ENCODE measurements around the gene NCKAP5. TPM values are rescaled to one million over a fixed set of nuclear protein-coding genes. Genes with fewer than 3 reads are reported as not detected.

Gene NCKAP5
- polyA plus RNA-seq, 1 experiment = 16.6 TPM

DNA sequence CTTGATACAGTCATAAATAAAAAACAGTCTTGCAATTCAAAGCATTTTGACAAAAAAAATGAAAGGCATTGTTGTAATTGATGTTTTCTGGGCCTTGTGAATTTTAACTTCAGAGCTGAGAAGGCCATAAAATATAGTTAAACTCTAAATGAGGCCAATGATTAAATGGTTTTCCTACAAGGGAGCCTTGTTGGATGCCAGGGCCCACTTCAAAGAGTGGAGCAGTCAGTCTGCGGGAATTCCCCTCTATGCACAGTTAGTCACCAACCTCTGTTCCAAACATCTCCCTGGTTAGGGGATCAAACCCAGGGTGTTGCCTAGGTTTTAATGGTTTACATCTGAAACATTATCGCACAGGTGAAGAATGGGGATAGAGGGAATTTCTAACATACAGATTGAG, 143.4 kb downstream of the NCKAP5 start:
- ChIA-PET CTCF (no interaction called here), POLR2A (no interaction called here)
- H3K27me3 ChIP-seq (ENCODE audit: control insufficient read depth, insufficient read depth, low read length) = no peaks in the 10 kb centered on the region
- DNase-seq (ENCODE audit: low read depth, low spot score) = no peak
- TF ChIP-seq, protein P1, sequence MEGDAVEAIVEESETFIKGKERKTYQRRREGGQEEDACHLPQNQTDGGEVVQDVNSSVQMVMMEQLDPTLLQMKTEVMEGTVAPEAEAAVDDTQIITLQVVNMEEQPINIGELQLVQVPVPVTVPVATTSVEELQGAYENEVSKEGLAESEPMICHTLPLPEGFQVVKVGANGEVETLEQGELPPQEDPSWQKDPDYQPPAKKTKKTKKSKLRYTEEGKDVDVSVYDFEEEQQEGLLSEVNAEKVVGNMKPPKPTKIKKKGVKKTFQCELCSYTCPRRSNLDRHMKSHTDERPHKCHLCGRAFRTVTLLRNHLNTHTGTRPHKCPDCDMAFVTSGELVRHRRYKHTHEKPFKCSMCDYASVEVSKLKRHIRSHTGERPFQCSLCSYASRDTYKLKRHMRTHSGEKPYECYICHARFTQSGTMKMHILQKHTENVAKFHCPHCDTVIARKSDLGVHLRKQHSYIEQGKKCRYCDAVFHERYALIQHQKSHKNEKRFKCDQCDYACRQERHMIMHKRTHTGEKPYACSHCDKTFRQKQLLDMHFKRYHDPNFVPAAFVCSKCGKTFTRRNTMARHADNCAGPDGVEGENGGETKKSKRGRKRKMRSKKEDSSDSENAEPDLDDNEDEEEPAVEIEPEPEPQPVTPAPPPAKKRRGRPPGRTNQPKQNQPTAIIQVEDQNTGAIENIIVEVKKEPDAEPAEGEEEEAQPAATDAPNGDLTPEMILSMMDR (IDR thresholded peaks at IDR 0.05; ENCODE audit: low read depth, low read length) = no peak
- H3K9me3 ChIP-seq (ENCODE audit: control insufficient read depth, insufficient read depth, low read length) = no peaks in the 10 kb centered on the region
- no peak overlapping the region for H3K27ac ChIP-seq (ENCODE audit: low read depth, low read length)
- no peak overlapping the region for H3K4me3 ChIP-seq (ENCODE audit: low read depth, low read length)

DNA sequence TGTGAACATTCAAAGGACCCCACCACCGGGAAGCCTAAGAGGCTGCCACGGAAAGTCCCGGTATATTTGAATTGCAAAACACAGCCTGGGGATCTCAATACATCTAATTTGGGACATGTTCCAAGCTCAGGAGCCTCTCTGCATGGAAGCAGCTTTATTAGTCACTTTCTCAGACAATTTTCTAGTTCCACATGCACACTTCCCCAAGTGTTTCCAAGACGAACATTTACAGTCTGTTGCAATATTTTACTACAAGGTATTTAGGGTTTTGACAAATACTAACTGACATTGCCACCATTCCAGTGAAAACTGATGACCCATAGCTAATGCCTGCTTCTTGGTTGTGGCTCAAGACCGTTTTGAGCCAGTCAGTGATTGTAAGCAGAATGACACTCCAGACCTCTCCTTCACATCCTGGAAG, 145.3 kb downstream of the NCKAP5 start:
- Histone ChIP-seq H3K4me3 (ENCODE audit: low read depth, low read length) (no peak overlapping the region), H3K9me3 (ENCODE audit: control insufficient read depth, insufficient read depth, low read length) (no peaks in the 10 kb centered on the region), H3K27me3 (ENCODE audit: control insufficient read depth, insufficient read depth, low read length) (no peaks in the 10 kb centered on the region), H3K27ac (ENCODE audit: low read depth, low read length) (no peak overlapping the region)
- TF ChIP-seq, protein P1 (IDR thresholded peaks at IDR 0.05; ENCODE audit: low read depth, low read length) = no peak
- CTCF ChIA-PET = interaction anchor here (1.4 to 1.9 kb wide), 2 partner anchors 138 to 357 kb away, joined by 3 to 5 read pairs; no protein-coding TSS in a partner anchor
- POLR2A ChIA-PET = no interaction called here
- peak; percentile 20 for DNase-seq (ENCODE audit: low read depth, low spot score)

DNA sequence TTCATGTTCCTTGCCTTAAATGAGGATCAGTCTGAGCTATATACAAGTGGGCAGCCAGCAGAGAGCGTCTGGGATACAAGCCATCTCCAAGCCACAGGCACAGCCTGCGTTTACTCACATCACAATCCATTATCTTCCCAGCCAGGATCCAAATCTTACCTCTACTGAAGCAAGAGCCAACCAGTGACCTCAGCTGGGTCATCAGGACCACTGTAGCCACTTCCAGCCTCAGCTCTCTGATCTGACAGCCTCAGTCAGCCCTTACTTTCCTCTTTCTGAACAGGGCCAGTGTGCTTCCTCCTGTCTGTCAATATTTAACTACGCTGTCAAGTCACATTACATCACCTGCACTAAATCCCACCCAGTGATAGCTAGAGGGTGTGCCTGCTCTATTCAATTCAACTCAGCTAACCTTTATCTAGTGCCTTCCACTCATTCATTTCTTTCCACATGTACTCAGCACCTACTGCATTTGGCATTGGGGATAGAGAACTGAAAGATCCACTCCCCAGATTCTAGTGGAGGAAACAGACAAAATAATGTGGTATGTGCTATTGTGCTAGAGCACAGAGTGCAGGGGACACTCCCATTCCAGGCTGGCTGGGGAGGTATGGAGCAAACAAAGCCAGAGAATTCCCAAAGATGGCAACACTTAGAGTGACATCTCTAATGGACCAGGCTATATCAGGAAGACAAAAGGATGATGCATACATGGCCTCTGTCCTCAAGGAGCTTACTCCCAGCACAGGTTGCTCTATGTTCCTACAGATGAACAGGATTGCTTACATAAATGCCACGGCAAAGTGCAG, 146.5 kb downstream of the NCKAP5 start:
- CTCF ChIA-PET = interaction anchor here (0.9 to 1.9 kb wide), 4 partner anchors 71 to 358 kb away, joined by 3 to 5 read pairs (median 3); no protein-coding TSS in a partner anchor
- Histone ChIP-seq H3K4me3 (ENCODE audit: low read depth, low read length) (no peak overlapping the region), H3K9me3 (ENCODE audit: control insufficient read depth, insufficient read depth, low read length) (no peaks in the 10 kb centered on the region), H3K27ac (ENCODE audit: low read depth, low read length) (no peak overlapping the region), H3K27me3 (ENCODE audit: control insufficient read depth, insufficient read depth, low read length) (no peaks in the 10 kb centered on the region)
- TF ChIP-seq, protein P1 (IDR thresholded peaks at IDR 0.05; ENCODE audit: low read depth, low read length) = 0 out of 2 replicates have a peak, but pooled peaks have one; percentile 18
- POLR2A ChIA-PET = interaction anchor here (0.6 kb wide), 1 partner anchor 145 kb away, joined by 6 read pairs; no protein-coding TSS in a partner anchor
- DNase-seq (ENCODE audit: low read depth, low spot score) = peak; percentile 24

DNA sequence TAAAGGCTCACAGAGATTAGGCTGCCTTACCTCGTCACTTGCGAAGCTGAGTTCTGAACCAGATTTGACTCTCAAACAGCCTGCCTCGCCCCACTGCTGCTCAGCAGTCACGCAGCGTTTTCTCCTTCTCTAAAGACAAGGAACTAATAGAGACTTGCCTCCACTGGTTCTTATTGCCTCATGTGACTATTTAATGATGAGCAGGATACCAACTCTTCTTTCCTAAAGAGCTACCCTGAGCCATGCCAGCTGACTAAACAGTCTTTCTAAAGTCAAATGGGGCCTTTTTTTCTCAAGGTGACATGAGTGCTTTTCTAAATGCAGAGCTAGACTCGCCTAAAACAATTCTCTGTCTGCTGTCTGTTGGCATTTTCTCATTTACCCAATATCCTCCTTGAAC, 147.5 kb downstream of the NCKAP5 start:
- no peak overlapping the region for H3K4me3 ChIP-seq (ENCODE audit: low read depth, low read length)
- POLR2A ChIA-PET = interaction anchor here (0.6 kb wide), 1 partner anchor 146 kb away, joined by 6 read pairs; no protein-coding TSS in a partner anchor
- no peaks in the 10 kb centered on the region for H3K27me3 ChIP-seq (ENCODE audit: control insufficient read depth, insufficient read depth, low read length)
- CTCF ChIA-PET = no interaction called here
- no peaks in the 10 kb centered on the region for H3K9me3 ChIP-seq (ENCODE audit: control insufficient read depth, insufficient read depth, low read length)
- H3K27ac ChIP-seq (ENCODE audit: low read depth, low read length) = no peak overlapping the region
- DNase-seq (ENCODE audit: low read depth, low spot score) = no peak
- TF ChIP-seq, protein P1 (IDR thresholded peaks at IDR 0.05; ENCODE audit: low read depth, low read length) = no peak

DNA sequence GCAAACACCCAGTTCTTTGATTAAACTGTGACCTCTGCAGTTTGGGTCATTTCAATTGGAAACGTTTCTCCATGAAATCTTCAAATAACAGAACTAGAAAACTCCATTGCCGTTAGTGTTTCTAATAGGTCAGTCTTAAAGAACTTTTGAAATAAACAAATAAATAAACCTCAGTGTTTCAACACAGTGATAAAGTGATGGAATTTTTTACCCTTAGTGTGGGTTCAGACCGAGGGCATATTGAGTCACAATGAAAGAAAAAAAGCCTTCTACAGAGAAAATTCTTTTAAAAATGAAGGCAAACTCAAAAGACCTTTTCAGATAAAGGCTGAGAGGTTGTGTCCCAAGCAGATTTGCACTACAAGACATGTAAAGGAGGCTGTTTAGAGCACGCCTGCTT, 149.6 kb downstream of the NCKAP5 start:
- Histone ChIP-seq H3K9me3 (ENCODE audit: control insufficient read depth, insufficient read depth, low read length) (no peaks in the 10 kb centered on the region), H3K4me3 (ENCODE audit: low read depth, low read length) (no peak overlapping the region), H3K27me3 (ENCODE audit: control insufficient read depth, insufficient read depth, low read length) (no peaks in the 10 kb centered on the region), H3K27ac (ENCODE audit: low read depth, low read length) (no peak overlapping the region)
- DNase-seq (ENCODE audit: low read depth, low spot score) = no peak
- TF ChIP-seq, protein P1 (IDR thresholded peaks at IDR 0.05; ENCODE audit: low read depth, low read length) = no peak
- ChIA-PET POLR2A (no interaction called here), CTCF (no interaction called here)

All from AG04450 (cell line).